Upper lobe of left lung (tissue), 4 donors: ENCODE results near the gene UBL4A.

ENCODE experiments used
- EP300 ChIP-seq, 4 donors: sonication (generic); formaldehyde crosslinking; IDR thresholded peaks; one replicate each; pipeline ENCODE4 v1.5.1; 2017; ENCODE audit warnings: antibody characterized with exemption in 4 of 4, control low read depth in 2 of 4
- POLR2A ChIP-seq, 4 donors: fragments of 450-650 bp; IDR thresholded peaks; one replicate each; pipeline ENCODE4 v1.5.1; 2016 to 2017; ENCODE audit warnings: antibody characterized with exemption in 4 of 4, mild to moderate bottlenecking in 2 of 4
- POLR2AphosphoS5 ChIP-seq, 2 donors: sonication (generic); formaldehyde crosslinking; IDR thresholded peaks; one replicate each; pipeline ENCODE4 v1.5.1; 2017; ENCODE audit warnings: antibody characterized with exemption in 2 of 2
- TF ChIP-seq, protein P1 (sequence below), 6 experiments: fragments of 450-650 bp in 4 of 6; fragments of 200-600 bp in 2 of 6; sonication (generic) in 2 of 6; IDR thresholded peaks; one replicate each; pipeline ENCODE4 v1.5.1; 2016 to 2019; ENCODE audit warnings: antibody characterized with exemption in 6 of 6

DNA sequence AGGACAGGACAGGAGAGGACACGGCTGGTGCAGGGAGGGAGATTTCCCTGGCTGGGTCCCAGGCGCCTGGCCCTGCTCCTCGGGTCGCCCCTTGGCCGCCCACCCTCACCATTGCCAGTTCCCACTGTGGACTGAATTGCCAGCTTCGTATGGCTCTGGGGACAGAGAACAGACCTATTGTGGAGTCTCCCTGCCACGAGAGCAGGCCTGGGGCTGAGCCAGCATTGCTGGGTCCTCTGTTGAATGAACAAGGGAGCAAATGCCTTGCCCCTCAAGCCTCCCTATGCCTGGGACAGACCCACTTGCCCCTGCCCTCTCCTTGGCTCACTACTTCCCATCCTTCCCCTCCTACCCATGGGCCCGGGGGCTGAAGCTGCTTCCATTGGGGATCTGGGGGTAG lies 24.0 kb downstream of the UBL4A start:
- no peak for TF ChIP-seq POLR2AphosphoS5 (IDR thresholded peaks at IDR 0.05)
- TF ChIP-seq, protein P1, sequence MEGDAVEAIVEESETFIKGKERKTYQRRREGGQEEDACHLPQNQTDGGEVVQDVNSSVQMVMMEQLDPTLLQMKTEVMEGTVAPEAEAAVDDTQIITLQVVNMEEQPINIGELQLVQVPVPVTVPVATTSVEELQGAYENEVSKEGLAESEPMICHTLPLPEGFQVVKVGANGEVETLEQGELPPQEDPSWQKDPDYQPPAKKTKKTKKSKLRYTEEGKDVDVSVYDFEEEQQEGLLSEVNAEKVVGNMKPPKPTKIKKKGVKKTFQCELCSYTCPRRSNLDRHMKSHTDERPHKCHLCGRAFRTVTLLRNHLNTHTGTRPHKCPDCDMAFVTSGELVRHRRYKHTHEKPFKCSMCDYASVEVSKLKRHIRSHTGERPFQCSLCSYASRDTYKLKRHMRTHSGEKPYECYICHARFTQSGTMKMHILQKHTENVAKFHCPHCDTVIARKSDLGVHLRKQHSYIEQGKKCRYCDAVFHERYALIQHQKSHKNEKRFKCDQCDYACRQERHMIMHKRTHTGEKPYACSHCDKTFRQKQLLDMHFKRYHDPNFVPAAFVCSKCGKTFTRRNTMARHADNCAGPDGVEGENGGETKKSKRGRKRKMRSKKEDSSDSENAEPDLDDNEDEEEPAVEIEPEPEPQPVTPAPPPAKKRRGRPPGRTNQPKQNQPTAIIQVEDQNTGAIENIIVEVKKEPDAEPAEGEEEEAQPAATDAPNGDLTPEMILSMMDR (IDR thresholded peaks at IDR 0.05), result no peak
- TF ChIP-seq POLR2A (IDR thresholded peaks at IDR 0.05), result no peak
- no peak for TF ChIP-seq EP300 (IDR thresholded peaks at IDR 0.05)
